Measurements from ENCODE around the gene GLIS1.
A peak's percentile ranks its signal among the peaks of the same experiment; 100 is the strongest.

The GLIS1 gene

GRCh38 chr1:53618500-53619366, 120.2 kb downstream of the GLIS1 start:
- Mint-ChIP-seq H3K27me3 (no peaks in the 10 kb centered on the region), H3K36me3 (ENCODE audit: low read depth) (no peaks in the 10 kb centered on the region), H3K4me1 (ENCODE audit: low read depth) (no peaks in the 10 kb centered on the region), H3K9me3 (no peaks in the 10 kb centered on the region), H3K4me3 (no peak overlapping the region), H3K27ac (no peak overlapping the region)
- DNase-seq: peak; percentile 19

GRCh38 chr1:53617851-53618499, 121.0 kb downstream of the GLIS1 start:
- no peak overlapping the region for H3K27ac Mint-ChIP-seq
- H3K36me3 Mint-ChIP-seq (ENCODE audit: low read depth): no peaks in the 10 kb centered on the region
- DNase-seq: peak; percentile 9
- no peaks in the 10 kb centered on the region for H3K27me3 Mint-ChIP-seq
- H3K9me3 Mint-ChIP-seq: no peaks in the 10 kb centered on the region
- no peak overlapping the region for H3K4me3 Mint-ChIP-seq
- no peaks in the 10 kb centered on the region for H3K4me1 Mint-ChIP-seq (ENCODE audit: low read depth)

- no peak overlapping the region for H3K4me3 Mint-ChIP-seq
- H3K27ac Mint-ChIP-seq: no peak overlapping the region
- peaks cover 2% of the 10 kb centered on the region for H3K27me3 Mint-ChIP-seq
- H3K4me1 Mint-ChIP-seq (ENCODE audit: low read depth): no peaks in the 10 kb centered on the region
- peaks cover 2% of the 10 kb centered on the region for H3K9me3 Mint-ChIP-seq
- no peaks in the 10 kb centered on the region for H3K36me3 Mint-ChIP-seq (ENCODE audit: low read depth)
- no peak for DNase-seq
These were observed 121.6 kb downstream of the GLIS1 start for GRCh38 chr1:53617382-53617781.

GRCh38 chr1:53616927-53617326, 122.0 kb downstream of the GLIS1 start:
- no peaks in the 10 kb centered on the region for H3K4me1 Mint-ChIP-seq (ENCODE audit: low read depth)
- H3K27me3 Mint-ChIP-seq: peaks cover 4% of the 10 kb centered on the region
- H3K36me3 Mint-ChIP-seq (ENCODE audit: low read depth): no peaks in the 10 kb centered on the region
- H3K27ac Mint-ChIP-seq: no peak overlapping the region
- peak; percentile 3 for DNase-seq
- H3K4me3 Mint-ChIP-seq: no peak overlapping the region
- H3K9me3 Mint-ChIP-seq: peaks cover 3% of the 10 kb centered on the region

- Mint-ChIP-seq H3K27me3 (peaks cover 8% of the 10 kb centered on the region), H3K4me1 (ENCODE audit: low read depth) (no peaks in the 10 kb centered on the region), H3K36me3 (ENCODE audit: low read depth) (no peaks in the 10 kb centered on the region), H3K9me3 (peaks cover 6% of the 10 kb centered on the region), H3K27ac (no peak overlapping the region), H3K4me3 (no peak overlapping the region)
- DNase-seq: no peak
These were observed 122.5 kb downstream of the GLIS1 start for GRCh38 chr1:53616511-53616910.

GRCh38 chr1:53615101-53615500, 123.9 kb downstream of the GLIS1 start:
- peak; percentile 13 for DNase-seq
- peaks cover 8% of the 10 kb centered on the region for H3K27me3 Mint-ChIP-seq
- no peak overlapping the region for H3K4me3 Mint-ChIP-seq
- H3K27ac Mint-ChIP-seq: no peak overlapping the region
- H3K36me3 Mint-ChIP-seq (ENCODE audit: low read depth): no peaks in the 10 kb centered on the region
- no peaks in the 10 kb centered on the region for H3K4me1 Mint-ChIP-seq (ENCODE audit: low read depth)
- peaks cover 18% of the 10 kb centered on the region for H3K9me3 Mint-ChIP-seq

- no peaks in the 10 kb centered on the region for H3K4me1 Mint-ChIP-seq (ENCODE audit: low read depth)
- no peak overlapping the region for H3K4me3 Mint-ChIP-seq
- peak; percentile 9 for DNase-seq
- peaks cover 8% of the 10 kb centered on the region for H3K27me3 Mint-ChIP-seq
- H3K36me3 Mint-ChIP-seq (ENCODE audit: low read depth): no peaks in the 10 kb centered on the region
- peaks cover 19% of the 10 kb centered on the region for H3K9me3 Mint-ChIP-seq
- H3K27ac Mint-ChIP-seq: no peak overlapping the region
These were observed 124.5 kb downstream of the GLIS1 start for GRCh38 chr1:53614231-53615021.

- no peak for DNase-seq
- no peak overlapping the region for H3K27ac Mint-ChIP-seq
- H3K9me3 Mint-ChIP-seq: peaks cover 20% of the 10 kb centered on the region
- H3K27me3 Mint-ChIP-seq: peaks cover 8% of the 10 kb centered on the region
- no peak overlapping the region for H3K4me3 Mint-ChIP-seq
- no peaks in the 10 kb centered on the region for H3K4me1 Mint-ChIP-seq (ENCODE audit: low read depth)
- no peaks in the 10 kb centered on the region for H3K36me3 Mint-ChIP-seq (ENCODE audit: low read depth)
These were observed 130.3 kb downstream of the GLIS1 start for GRCh38 chr1:53608676-53609075.

- Mint-ChIP-seq H3K9me3 (peaks cover 20% of the 10 kb centered on the region), H3K4me3 (no peak overlapping the region), H3K27ac (no peak overlapping the region), H3K36me3 (ENCODE audit: low read depth) (no peaks in the 10 kb centered on the region), H3K4me1 (ENCODE audit: low read depth) (no peaks in the 10 kb centered on the region), H3K27me3 (peaks cover 8% of the 10 kb centered on the region)
- DNase-seq: no peak
These were observed 130.9 kb downstream of the GLIS1 start for GRCh38 chr1:53608071-53608470.

GRCh38 chr1:53606651-53607051, 132.3 kb downstream of the GLIS1 start:
- no peaks in the 10 kb centered on the region for H3K36me3 Mint-ChIP-seq (ENCODE audit: low read depth)
- H3K27ac Mint-ChIP-seq: no peak overlapping the region
- DNase-seq: peak; percentile 14
- H3K27me3 Mint-ChIP-seq: peaks cover under 1% of the 10 kb centered on the region
- no peak overlapping the region for H3K4me3 Mint-ChIP-seq
- peaks cover 13% of the 10 kb centered on the region for H3K9me3 Mint-ChIP-seq
- no peaks in the 10 kb centered on the region for H3K4me1 Mint-ChIP-seq (ENCODE audit: low read depth)

- no peak overlapping the region for H3K4me3 Mint-ChIP-seq
- DNase-seq: peak; percentile 3
These were observed 132.8 kb downstream of the GLIS1 start for GRCh38 chr1:53606197-53606596.

GRCh38 chr1:53605181-53605580, 133.8 kb downstream of the GLIS1 start:
- Mint-ChIP-seq H3K36me3 (ENCODE audit: low read depth) (no peaks in the 10 kb centered on the region), H3K27me3 (no peaks in the 10 kb centered on the region), H3K4me3 (no peak overlapping the region), H3K4me1 (ENCODE audit: low read depth) (peaks cover 4% of the 10 kb centered on the region), H3K9me3 (peaks cover 2% of the 10 kb centered on the region), H3K27ac (no peak overlapping the region)
- DNase-seq: no peak

More at GRCh38 chr1:53606197-53606596, 132.8 kb downstream of the GLIS1 start:
- no peaks in the 10 kb centered on the region for H3K27me3 Mint-ChIP-seq
- H3K36me3 Mint-ChIP-seq (ENCODE audit: low read depth): no peaks in the 10 kb centered on the region
- H3K4me1 Mint-ChIP-seq (ENCODE audit: low read depth): no peaks in the 10 kb centered on the region
- H3K27ac Mint-ChIP-seq: no peak overlapping the region
- peaks cover 11% of the 10 kb centered on the region for H3K9me3 Mint-ChIP-seq

- Mint-ChIP-seq H3K27me3 (no peaks in the 10 kb centered on the region), H3K27ac (no peak overlapping the region), H3K9me3 (peaks cover under 1% of the 10 kb centered on the region), H3K36me3 (ENCODE audit: low read depth) (no peaks in the 10 kb centered on the region), H3K4me1 (ENCODE audit: low read depth) (peaks cover 4% of the 10 kb centered on the region), H3K4me3 (no peak overlapping the region)
- no peak for DNase-seq
These were observed 134.6 kb downstream of the GLIS1 start for GRCh38 chr1:53604291-53604919.

- H3K27ac Mint-ChIP-seq: no peak overlapping the region
These were observed 135.5 kb downstream of the GLIS1 start for GRCh38 chr1:53603431-53603830.

More at GRCh38 chr1:53603431-53603830, 135.5 kb downstream of the GLIS1 start:
- H3K4me1 Mint-ChIP-seq (ENCODE audit: low read depth): peaks cover 4% of the 10 kb centered on the region
- no peaks in the 10 kb centered on the region for H3K9me3 Mint-ChIP-seq
- no peaks in the 10 kb centered on the region for H3K36me3 Mint-ChIP-seq (ENCODE audit: low read depth)
- DNase-seq: no peak
- H3K4me3 Mint-ChIP-seq: no peak overlapping the region
- no peaks in the 10 kb centered on the region for H3K27me3 Mint-ChIP-seq

All from activated T-cell treated with anti-CD3 and anti-CD28 coated beads, Interleukin-2, amount 50 U/mL, for 24 hours (primary cell).